Measurements from ENCODE around the gene SPATA16. TPM values are rescaled to one million over a fixed set of nuclear protein-coding genes. Genes with fewer than 3 reads are reported as not detected.

SPATA16 gene
- total RNA-seq, 1 experiment from 2014 or later = not detected

DNA sequence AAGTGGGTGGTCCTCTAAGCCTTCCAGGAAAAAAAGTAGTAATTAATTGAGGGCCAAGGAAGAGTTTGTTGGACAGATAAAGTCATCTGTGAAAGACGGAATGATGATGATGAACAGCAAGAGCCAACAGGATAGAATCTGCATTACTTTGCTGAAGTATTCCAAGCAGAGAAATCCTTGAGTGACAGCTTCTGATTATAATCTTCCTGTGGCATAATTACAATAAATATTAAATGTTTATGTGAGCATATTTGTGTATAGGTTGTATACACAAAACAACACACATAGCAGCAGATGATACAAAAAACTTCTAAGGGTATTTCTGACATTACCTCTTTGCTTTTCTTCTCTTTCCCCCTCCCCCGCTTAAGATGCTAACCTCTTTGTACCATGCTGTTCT, 147.6 kb downstream of the SPATA16 start:
- no peaks in the 10 kb centered on the region for H3K79me2 ChIP-seq (ENCODE audit: low read length)
- no peak overlapping the region for H2AFZ ChIP-seq (ENCODE audit: low read length)

DNA sequence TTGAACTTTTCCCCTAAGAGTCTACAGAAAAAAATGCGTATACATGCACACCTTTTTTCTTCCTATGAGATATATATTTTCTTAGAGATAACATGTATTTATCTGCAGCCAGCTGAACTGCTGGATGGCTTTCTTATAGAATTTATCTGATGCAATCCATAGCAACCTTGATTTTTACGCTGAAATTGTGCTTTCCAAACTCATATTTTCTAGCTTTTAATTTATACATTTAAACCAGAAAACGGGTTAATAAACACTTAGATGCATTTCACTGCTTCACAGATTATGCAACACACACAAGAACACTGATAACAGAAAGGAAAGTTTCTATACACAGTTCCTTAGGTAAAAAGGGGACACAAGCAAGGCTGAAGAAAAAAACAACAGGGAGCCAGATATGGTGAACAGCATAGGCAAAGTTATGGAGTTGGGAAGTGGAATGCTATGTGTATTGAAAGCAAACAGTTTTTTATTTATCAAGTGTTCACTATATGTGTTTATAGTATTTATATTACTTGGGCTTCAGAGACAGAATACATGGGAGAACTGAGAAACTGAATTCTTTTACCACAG, 149.5 kb downstream of the SPATA16 start:
- DNase-seq = no peak
- no peaks in the 10 kb centered on the region for H3K9me2 ChIP-seq (replicated peaks; ENCODE audit: insufficient read depth, low read length)
- H3K79me2 ChIP-seq (ENCODE audit: low read length) = no peaks in the 10 kb centered on the region
- H3K9me3 ChIP-seq (ENCODE audit: low read length) = no peaks in the 10 kb centered on the region
- no peak overlapping the region for H3K9ac ChIP-seq (ENCODE audit: low read length)
- H3K27me3 ChIP-seq (ENCODE audit: low read length) = no peaks in the 10 kb centered on the region
- no peaks in the 10 kb centered on the region for H3K36me3 ChIP-seq (ENCODE audit: insufficient read depth, low read length)
- H2AFZ ChIP-seq (ENCODE audit: low read length) = no peak overlapping the region
- no peak overlapping the region for H3K27ac ChIP-seq (ENCODE audit: low read length)
- no peaks in the 10 kb centered on the region for H3K4me1 ChIP-seq (ENCODE audit: low read length)
- H3K4me2 ChIP-seq (ENCODE audit: low read depth, low read length, poor library complexity, severe bottlenecking) = no peak overlapping the region
- H3K4me3 ChIP-seq (ENCODE audit: low read length) = no peak overlapping the region
- H4K20me1 ChIP-seq (ENCODE audit: insufficient read depth, low read depth, low read length) = no peaks in the 10 kb centered on the region

More for the DNA sequence above, 147.6 kb downstream of the SPATA16 start:
- no peaks in the 10 kb centered on the region for H3K27me3 ChIP-seq (ENCODE audit: low read length)
- no peak overlapping the region for H3K4me2 ChIP-seq (ENCODE audit: low read depth, low read length, poor library complexity, severe bottlenecking)
- H3K9me2 ChIP-seq (replicated peaks; ENCODE audit: insufficient read depth, low read length) = no peaks in the 10 kb centered on the region
- H3K9ac ChIP-seq (ENCODE audit: low read length) = no peak overlapping the region
- no peak for DNase-seq
- H3K4me1 ChIP-seq (ENCODE audit: low read length) = no peaks in the 10 kb centered on the region
- no peak overlapping the region for H3K4me3 ChIP-seq (ENCODE audit: low read length)
- no peaks in the 10 kb centered on the region for H3K9me3 ChIP-seq (ENCODE audit: low read length)
- H3K27ac ChIP-seq (ENCODE audit: low read length) = no peak overlapping the region
- H4K20me1 ChIP-seq (ENCODE audit: insufficient read depth, low read depth, low read length) = no peaks in the 10 kb centered on the region
- H3K36me3 ChIP-seq (ENCODE audit: insufficient read depth, low read length) = no peaks in the 10 kb centered on the region

DNA sequence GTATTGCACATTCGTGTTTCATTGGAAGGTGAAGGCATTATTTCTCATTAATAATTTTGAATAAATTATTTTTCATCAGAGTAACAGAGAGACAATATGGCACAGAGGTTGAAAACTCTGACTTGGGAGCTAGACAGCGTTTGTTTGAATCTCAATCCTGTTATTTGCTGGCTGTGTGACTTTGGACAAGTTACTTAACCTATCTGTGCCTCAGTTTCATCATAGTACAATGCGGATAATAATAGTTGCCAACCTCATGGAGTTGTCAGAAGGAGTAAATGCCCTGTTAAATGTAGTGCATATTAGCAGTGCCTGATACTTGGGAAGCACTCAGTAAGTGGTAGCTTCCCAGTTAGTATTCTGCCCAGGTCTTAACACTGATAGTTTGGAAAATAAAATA, 151.7 kb downstream of the SPATA16 start:
- no peak for DNase-seq
- Histone ChIP-seq H2AFZ (ENCODE audit: low read length) (no peak overlapping the region), H3K4me2 (ENCODE audit: low read depth, low read length, poor library complexity, severe bottlenecking) (no peak overlapping the region), H3K4me1 (ENCODE audit: low read length) (no peaks in the 10 kb centered on the region), H3K27me3 (ENCODE audit: low read length) (no peaks in the 10 kb centered on the region), H3K9me2 (replicated peaks; ENCODE audit: insufficient read depth, low read length) (no peaks in the 10 kb centered on the region), H4K20me1 (ENCODE audit: insufficient read depth, low read depth, low read length) (no peaks in the 10 kb centered on the region), H3K4me3 (ENCODE audit: low read length) (no peak overlapping the region), H3K27ac (ENCODE audit: low read length) (no peak overlapping the region), H3K9ac (ENCODE audit: low read length) (no peak overlapping the region), H3K9me3 (ENCODE audit: low read length) (no peaks in the 10 kb centered on the region), H3K79me2 (ENCODE audit: low read length) (no peaks in the 10 kb centered on the region), H3K36me3 (ENCODE audit: insufficient read depth, low read length) (no peaks in the 10 kb centered on the region)

DNA sequence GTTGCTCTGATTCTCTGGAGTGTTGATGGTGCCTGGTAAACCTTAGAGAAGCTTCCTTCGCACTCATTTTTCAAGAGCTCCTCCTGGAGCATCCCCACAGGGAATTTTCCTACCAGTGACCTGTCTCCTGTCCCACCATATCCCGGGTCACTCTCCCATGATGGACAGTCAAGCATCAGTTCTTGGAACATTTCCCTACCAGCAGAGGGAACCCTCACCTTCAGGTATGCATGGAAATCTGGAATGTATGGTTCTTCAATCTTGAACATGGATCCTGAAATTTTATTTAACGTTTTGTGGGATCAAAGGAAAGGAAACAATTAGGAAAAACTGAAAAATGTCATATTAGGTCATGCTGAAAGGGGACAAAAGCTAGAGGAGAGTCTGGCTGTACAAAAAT, 153.8 kb downstream of the SPATA16 start:
- no peaks in the 10 kb centered on the region for H3K79me2 ChIP-seq (ENCODE audit: low read length)
- H3K4me2 ChIP-seq (ENCODE audit: low read depth, low read length, poor library complexity, severe bottlenecking) = no peak overlapping the region
- H3K36me3 ChIP-seq (ENCODE audit: insufficient read depth, low read length) = no peaks in the 10 kb centered on the region
- H3K9ac ChIP-seq (ENCODE audit: low read length) = no peak overlapping the region
- no peak overlapping the region for H3K4me3 ChIP-seq (ENCODE audit: low read length)
- no peak for DNase-seq
- H3K27me3 ChIP-seq (ENCODE audit: low read length) = no peaks in the 10 kb centered on the region
- no peak overlapping the region for H2AFZ ChIP-seq (ENCODE audit: low read length)
- H3K9me2 ChIP-seq (replicated peaks; ENCODE audit: insufficient read depth, low read length) = no peaks in the 10 kb centered on the region
- H4K20me1 ChIP-seq (ENCODE audit: insufficient read depth, low read depth, low read length) = no peaks in the 10 kb centered on the region
- no peaks in the 10 kb centered on the region for H3K9me3 ChIP-seq (ENCODE audit: low read length)
- H3K27ac ChIP-seq (ENCODE audit: low read length) = no peak overlapping the region
- no peaks in the 10 kb centered on the region for H3K4me1 ChIP-seq (ENCODE audit: low read length)

DNA sequence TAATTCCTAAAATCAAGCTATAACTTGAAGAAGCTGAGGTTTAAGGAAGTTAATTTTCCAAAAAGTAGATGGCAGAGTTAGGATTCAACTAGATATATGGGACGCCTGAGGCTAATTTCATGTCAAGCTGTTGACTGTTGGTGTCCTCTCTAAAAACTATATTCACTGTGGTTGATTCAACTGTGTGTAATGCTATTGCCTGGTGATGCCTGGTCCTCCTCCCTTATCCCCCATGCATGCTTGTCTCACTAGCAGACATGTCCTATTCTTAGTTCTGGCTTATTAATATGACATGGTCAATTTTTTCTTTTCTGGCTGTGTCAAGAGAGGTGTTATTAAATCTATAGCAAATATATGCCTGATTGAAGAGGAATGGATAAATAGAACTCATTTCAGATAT, 156.1 kb downstream of the SPATA16 start:
- no peaks in the 10 kb centered on the region for H3K36me3 ChIP-seq (ENCODE audit: insufficient read depth, low read length)
- H3K9me3 ChIP-seq (ENCODE audit: low read length) = no peaks in the 10 kb centered on the region
- no peaks in the 10 kb centered on the region for H3K9me2 ChIP-seq (replicated peaks; ENCODE audit: insufficient read depth, low read length)
- H2AFZ ChIP-seq (ENCODE audit: low read length) = no peak overlapping the region
- DNase-seq = no peak
- no peaks in the 10 kb centered on the region for H3K27me3 ChIP-seq (ENCODE audit: low read length)
- H3K4me1 ChIP-seq (ENCODE audit: low read length) = no peaks in the 10 kb centered on the region
- H4K20me1 ChIP-seq (ENCODE audit: insufficient read depth, low read depth, low read length) = no peaks in the 10 kb centered on the region
- H3K4me3 ChIP-seq (ENCODE audit: low read length) = no peak overlapping the region
- no peak overlapping the region for H3K4me2 ChIP-seq (ENCODE audit: low read depth, low read length, poor library complexity, severe bottlenecking)
- no peak overlapping the region for H3K27ac ChIP-seq (ENCODE audit: low read length)
- no peak overlapping the region for H3K9ac ChIP-seq (ENCODE audit: low read length)
- no peaks in the 10 kb centered on the region for H3K79me2 ChIP-seq (ENCODE audit: low read length)

DNA sequence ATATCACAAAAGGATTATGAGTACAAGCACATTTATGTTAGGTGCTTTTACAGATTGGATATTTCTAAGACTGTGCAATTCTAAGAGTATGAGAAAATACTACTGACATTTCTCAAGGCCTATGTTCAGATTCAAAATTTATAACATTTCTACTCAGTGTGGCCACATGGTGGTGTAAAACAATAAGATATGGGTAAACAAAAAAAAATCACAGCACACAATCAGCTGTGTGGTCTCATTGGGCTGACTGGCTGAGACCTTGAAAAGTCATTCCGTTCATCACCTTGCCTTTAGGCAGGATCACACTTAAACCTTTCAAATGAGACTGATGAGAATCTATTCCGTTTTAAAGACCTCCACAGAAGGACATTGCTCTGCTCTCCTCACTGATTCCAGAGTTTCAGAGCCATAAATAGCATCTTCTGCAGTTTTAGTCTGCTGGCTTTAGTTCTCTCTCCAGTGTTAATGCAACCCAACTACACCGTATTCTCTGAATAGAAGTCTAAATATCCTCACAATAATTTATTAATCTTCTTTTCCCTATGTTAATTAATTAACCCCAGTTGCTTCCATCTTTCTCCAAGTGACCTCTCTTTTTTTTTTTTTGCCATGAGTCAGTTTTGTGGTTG, 158.2 kb downstream of the SPATA16 start:
- no peaks in the 10 kb centered on the region for H3K4me1 ChIP-seq (ENCODE audit: low read length)
- no peaks in the 10 kb centered on the region for H4K20me1 ChIP-seq (ENCODE audit: insufficient read depth, low read depth, low read length)
- no peak overlapping the region for H3K4me3 ChIP-seq (ENCODE audit: low read length)
- no peaks in the 10 kb centered on the region for H3K9me2 ChIP-seq (replicated peaks; ENCODE audit: insufficient read depth, low read length)
- H3K27me3 ChIP-seq (ENCODE audit: low read length) = no peaks in the 10 kb centered on the region
- no peak overlapping the region for H3K4me2 ChIP-seq (ENCODE audit: low read depth, low read length, poor library complexity, severe bottlenecking)
- no peak overlapping the region for H3K9ac ChIP-seq (ENCODE audit: low read length)
- H3K9me3 ChIP-seq (ENCODE audit: low read length) = no peaks in the 10 kb centered on the region
- H3K79me2 ChIP-seq (ENCODE audit: low read length) = no peaks in the 10 kb centered on the region
- H2AFZ ChIP-seq (ENCODE audit: low read length) = no peak overlapping the region
- no peaks in the 10 kb centered on the region for H3K36me3 ChIP-seq (ENCODE audit: insufficient read depth, low read length)
- H3K27ac ChIP-seq (ENCODE audit: low read length) = no peak overlapping the region
- no peak for DNase-seq

DNA sequence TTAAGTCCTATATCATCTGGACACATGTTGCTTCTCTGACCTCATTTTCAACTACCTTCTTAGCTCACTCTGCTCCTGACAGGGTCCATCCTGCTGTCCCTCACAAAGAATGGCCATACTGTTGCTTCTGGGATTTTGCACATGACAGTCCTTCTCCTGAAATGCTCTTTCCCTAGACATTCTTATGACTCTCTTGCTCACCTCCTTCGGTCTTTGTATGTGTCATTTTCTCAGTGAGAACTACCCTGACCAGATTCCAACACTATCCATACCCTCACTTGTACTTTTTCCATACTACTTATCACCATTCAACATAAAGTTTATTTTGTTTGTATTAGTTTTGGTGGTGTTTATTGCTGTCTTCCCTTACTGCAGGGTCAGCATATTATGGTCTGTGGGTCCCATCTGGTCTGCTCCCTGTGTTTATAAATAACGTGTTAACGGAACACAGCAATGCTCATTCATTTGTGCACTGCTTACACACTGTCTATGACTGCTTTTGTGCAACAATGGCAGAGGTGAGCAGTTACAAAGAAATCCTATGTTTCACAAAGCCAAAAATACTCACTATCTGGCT, 159.5 kb downstream of the SPATA16 start:
- no peaks in the 10 kb centered on the region for H3K79me2 ChIP-seq (ENCODE audit: low read length)
- no peak overlapping the region for H3K9ac ChIP-seq (ENCODE audit: low read length)
- H3K27me3 ChIP-seq (ENCODE audit: low read length) = no peaks in the 10 kb centered on the region
- no peak overlapping the region for H2AFZ ChIP-seq (ENCODE audit: low read length)
- no peak overlapping the region for H3K27ac ChIP-seq (ENCODE audit: low read length)
- H3K9me3 ChIP-seq (ENCODE audit: low read length) = no peaks in the 10 kb centered on the region
- H3K4me3 ChIP-seq (ENCODE audit: low read length) = no peak overlapping the region
- no peaks in the 10 kb centered on the region for H3K9me2 ChIP-seq (replicated peaks; ENCODE audit: insufficient read depth, low read length)
- H3K4me1 ChIP-seq (ENCODE audit: low read length) = no peaks in the 10 kb centered on the region
- DNase-seq = no peak
- H4K20me1 ChIP-seq (ENCODE audit: insufficient read depth, low read depth, low read length) = no peaks in the 10 kb centered on the region
- H3K4me2 ChIP-seq (ENCODE audit: low read depth, low read length, poor library complexity, severe bottlenecking) = no peak overlapping the region
- no peaks in the 10 kb centered on the region for H3K36me3 ChIP-seq (ENCODE audit: insufficient read depth, low read length)

DNA sequence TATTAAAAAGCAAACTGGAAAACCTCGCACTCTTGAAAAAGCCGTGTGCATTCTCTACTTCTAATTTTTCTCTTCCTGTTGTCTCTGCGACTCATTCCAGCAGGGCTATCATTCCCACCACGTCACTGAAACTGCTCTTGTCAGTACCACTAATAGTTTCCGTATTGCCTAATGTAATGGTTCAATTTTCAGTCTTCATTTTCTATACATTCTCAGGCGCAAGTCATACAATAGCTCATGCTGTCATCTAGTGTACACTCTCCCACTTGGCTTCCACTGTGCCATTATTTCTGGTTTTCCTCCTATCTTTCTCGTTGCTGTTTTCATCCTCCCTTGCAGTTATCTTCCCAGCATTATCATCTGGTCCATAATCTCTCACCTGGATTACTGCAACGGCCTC, 160.2 kb downstream of the SPATA16 start:
- Histone ChIP-seq H3K4me1 (ENCODE audit: low read length) (no peaks in the 10 kb centered on the region), H3K9me3 (ENCODE audit: low read length) (no peaks in the 10 kb centered on the region), H3K27ac (ENCODE audit: low read length) (no peak overlapping the region), H3K4me2 (ENCODE audit: low read depth, low read length, poor library complexity, severe bottlenecking) (no peak overlapping the region), H2AFZ (ENCODE audit: low read length) (no peak overlapping the region), H3K36me3 (ENCODE audit: insufficient read depth, low read length) (no peaks in the 10 kb centered on the region), H3K27me3 (ENCODE audit: low read length) (no peaks in the 10 kb centered on the region), H3K9me2 (replicated peaks; ENCODE audit: insufficient read depth, low read length) (no peaks in the 10 kb centered on the region), H4K20me1 (ENCODE audit: insufficient read depth, low read depth, low read length) (no peaks in the 10 kb centered on the region), H3K9ac (ENCODE audit: low read length) (no peak overlapping the region), H3K79me2 (ENCODE audit: low read length) (no peaks in the 10 kb centered on the region), H3K4me3 (ENCODE audit: low read length) (no peak overlapping the region)
- no peak for DNase-seq

Data from Karpas-422 (cell line).